Neural crest cell (in vitro differentiated cells): Measurements from ENCODE around the gene DACT2. TPM values are rescaled to one million over a fixed set of nuclear protein-coding genes. Genes with fewer than 3 reads are reported as not detected.

ENCODE experiments used
- DNase-seq: peaks from one replicate; pipeline ENCODE4 v3.0.0; 2021; ENCODE audit warnings: low read depth, mixed read lengths, low spot score
- H3K27ac Mint-ChIP-seq: one replicate; pipeline ENCODE4 v1.8.0; 2021; ENCODE audit warnings: mild to moderate bottlenecking, mixed read lengths; ENCODE audit not compliant: unreplicated experiment
- H3K27me3 Mint-ChIP-seq: 2 replicates; pipeline ENCODE4 v1.8.0; 2021; ENCODE audit warnings: low read depth, mild to moderate bottlenecking, mixed read lengths
- H3K36me3 Mint-ChIP-seq: 2 replicates; pipeline ENCODE4 v1.8.0; 2021; ENCODE audit warnings: low read depth, mild to moderate bottlenecking, mixed read lengths
- H3K4me1 Mint-ChIP-seq: 2 replicates; pipeline ENCODE4 v1.8.0; 2021; ENCODE audit warnings: mixed read lengths
- H3K4me3 Mint-ChIP-seq: one replicate; pipeline ENCODE4 v1.8.0; 2021; ENCODE audit warnings: mild to moderate bottlenecking, mixed read lengths
- H3K9me3 Mint-ChIP-seq: 2 replicates; pipeline ENCODE4 v1.8.0; 2021; ENCODE audit warnings: mixed read lengths
- total RNA-seq: library from RNA; stranded (reverse); gene quantifications from 2 replicates; pipeline ENCODE4 v1.2.1, GENCODE V29; 2021
- TF ChIP-seq, protein P1 (sequence below): fragments of 200-600 bp; sonication (generic); conservative IDR thresholded peaks from 2 replicates; pipeline ENCODE4 v1.5.0; 2021; ENCODE audit warnings: antibody characterized with exemption, mild to moderate bottlenecking

Gene DACT2
- total RNA-seq, 1 donor from 2014 or later: 0.19 TPM

- Mint-ChIP-seq H3K27ac (no peak overlapping the region), H3K27me3 (peaks cover 4% of the 10 kb centered on the region), H3K9me3 (peaks cover 2% of the 10 kb centered on the region), H3K36me3 (no peaks in the 10 kb centered on the region), H3K4me3 (no peak overlapping the region), H3K4me1 (peaks cover 10% of the 10 kb centered on the region)
- no peak for DNase-seq
- TF ChIP-seq, protein P1, sequence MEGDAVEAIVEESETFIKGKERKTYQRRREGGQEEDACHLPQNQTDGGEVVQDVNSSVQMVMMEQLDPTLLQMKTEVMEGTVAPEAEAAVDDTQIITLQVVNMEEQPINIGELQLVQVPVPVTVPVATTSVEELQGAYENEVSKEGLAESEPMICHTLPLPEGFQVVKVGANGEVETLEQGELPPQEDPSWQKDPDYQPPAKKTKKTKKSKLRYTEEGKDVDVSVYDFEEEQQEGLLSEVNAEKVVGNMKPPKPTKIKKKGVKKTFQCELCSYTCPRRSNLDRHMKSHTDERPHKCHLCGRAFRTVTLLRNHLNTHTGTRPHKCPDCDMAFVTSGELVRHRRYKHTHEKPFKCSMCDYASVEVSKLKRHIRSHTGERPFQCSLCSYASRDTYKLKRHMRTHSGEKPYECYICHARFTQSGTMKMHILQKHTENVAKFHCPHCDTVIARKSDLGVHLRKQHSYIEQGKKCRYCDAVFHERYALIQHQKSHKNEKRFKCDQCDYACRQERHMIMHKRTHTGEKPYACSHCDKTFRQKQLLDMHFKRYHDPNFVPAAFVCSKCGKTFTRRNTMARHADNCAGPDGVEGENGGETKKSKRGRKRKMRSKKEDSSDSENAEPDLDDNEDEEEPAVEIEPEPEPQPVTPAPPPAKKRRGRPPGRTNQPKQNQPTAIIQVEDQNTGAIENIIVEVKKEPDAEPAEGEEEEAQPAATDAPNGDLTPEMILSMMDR: no peak
These were observed 11.5 kb upstream of the DACT2 start for GRCh38 chr6:168331058-168331457.

DNA sequence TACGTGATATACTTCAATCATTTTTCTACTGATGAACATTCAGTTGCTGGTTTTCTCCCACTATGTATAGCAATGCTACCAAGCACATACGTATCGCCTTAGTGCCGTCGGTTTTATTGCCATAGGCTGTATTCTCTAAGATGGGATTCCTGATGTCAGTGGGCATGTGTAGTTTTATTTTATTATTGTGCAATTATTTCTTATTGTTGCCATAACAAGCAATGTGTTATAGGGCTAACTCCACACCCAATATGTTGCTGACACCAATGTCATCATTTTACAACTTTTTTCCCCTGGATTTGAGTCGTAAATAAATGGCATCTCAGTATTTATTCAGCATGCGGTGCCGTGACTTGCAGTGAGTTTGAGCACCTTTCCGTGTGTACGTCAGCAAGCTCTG, 10.8 kb upstream of the DACT2 start:
- no peak for DNase-seq
- no peaks in the 10 kb centered on the region for H3K36me3 Mint-ChIP-seq
- TF ChIP-seq, protein P1: no peak
- peaks cover 2% of the 10 kb centered on the region for H3K9me3 Mint-ChIP-seq
- peaks cover 12% of the 10 kb centered on the region for H3K4me1 Mint-ChIP-seq
- no peak overlapping the region for H3K4me3 Mint-ChIP-seq
- peaks cover 6% of the 10 kb centered on the region for H3K27me3 Mint-ChIP-seq
- H3K27ac Mint-ChIP-seq: no peak overlapping the region

DNA sequence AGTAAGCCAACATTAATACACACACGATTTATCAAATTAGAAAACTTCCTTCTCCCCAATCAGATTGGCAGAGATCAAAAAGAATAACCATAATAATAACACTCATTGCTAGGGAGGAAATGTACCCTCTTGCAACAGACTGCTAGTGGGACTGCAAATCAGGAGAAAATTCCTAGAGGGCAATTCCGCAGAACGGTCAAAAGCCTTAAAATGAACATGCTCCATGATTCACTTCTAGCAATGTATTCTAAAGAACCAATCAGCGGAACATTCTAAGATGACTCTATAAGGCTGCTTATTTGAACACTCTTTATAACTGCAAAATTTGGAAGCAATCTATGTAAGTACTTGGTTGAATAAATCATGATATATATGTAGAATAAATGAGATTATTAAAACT, 8.5 kb upstream of the DACT2 start:
- TF ChIP-seq, protein P1: no peak
- no peak for DNase-seq
- peaks cover 12% of the 10 kb centered on the region for H3K4me1 Mint-ChIP-seq
- H3K27ac Mint-ChIP-seq: no peak overlapping the region
- H3K27me3 Mint-ChIP-seq: peaks cover 11% of the 10 kb centered on the region
- no peaks in the 10 kb centered on the region for H3K36me3 Mint-ChIP-seq
- no peak overlapping the region for H3K4me3 Mint-ChIP-seq
- H3K9me3 Mint-ChIP-seq: peaks cover 2% of the 10 kb centered on the region

DNA sequence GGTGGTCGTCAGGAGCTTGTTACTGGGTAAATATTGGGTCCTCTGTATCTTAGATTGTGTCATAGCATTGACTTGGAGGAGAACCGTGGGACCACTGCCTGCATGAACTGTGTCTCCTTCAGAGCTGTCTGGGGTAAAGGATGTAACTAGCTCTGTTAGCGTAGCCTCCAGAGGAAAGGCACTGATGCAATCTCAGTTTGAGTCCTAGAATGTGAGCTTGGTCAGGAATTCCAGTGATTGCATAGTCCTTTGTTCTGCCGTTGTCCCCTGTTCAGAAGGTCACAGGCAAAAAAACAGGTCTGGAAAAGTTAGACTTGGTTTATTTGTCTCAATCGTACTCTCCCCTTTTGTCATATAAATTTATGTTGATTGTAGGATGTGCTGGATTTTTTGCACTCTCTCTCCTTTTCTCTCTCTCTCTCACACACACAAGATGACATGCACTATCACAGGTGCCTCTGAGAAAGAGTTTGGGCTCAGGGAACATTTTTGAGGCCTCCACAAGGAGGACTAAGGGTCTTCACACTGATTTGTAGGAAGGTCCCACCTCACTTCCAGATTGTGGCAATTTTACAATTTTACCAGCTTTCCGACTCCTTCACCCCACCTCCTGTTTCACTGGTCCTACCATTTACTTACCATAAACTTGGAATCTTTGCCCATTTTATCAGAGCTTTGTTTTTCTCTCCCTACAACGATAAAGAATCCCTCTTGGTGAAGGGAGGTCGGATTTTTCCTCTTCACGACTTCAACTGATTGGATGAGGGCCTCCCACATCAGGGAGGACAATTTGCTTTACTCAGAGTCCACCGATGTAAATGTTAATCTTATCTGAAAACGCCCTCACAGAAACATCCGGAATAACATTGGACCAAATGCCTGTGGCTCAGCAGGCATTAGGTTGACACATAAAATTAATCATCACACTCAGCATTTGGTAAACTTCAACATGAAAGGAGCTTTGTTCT, 7.0 kb upstream of the DACT2 start:
- Mint-ChIP-seq H3K27ac (no peak overlapping the region), H3K9me3 (peaks cover 2% of the 10 kb centered on the region), H3K4me1 (peaks cover 12% of the 10 kb centered on the region), H3K36me3 (no peaks in the 10 kb centered on the region), H3K4me3 (no peak overlapping the region), H3K27me3 (peaks cover 22% of the 10 kb centered on the region)
- DNase-seq: no peak
- TF ChIP-seq, protein P1: no peak

- Mint-ChIP-seq H3K4me3 (no peak overlapping the region), H3K36me3 (peaks cover 6% of the 10 kb centered on the region), H3K9me3 (peaks cover 9% of the 10 kb centered on the region), H3K27ac (no peak overlapping the region), H3K27me3 (peaks cover 53% of the 10 kb centered on the region), H3K4me1 (peaks cover 18% of the 10 kb centered on the region)
- TF ChIP-seq, protein P1: no peak
- no peak for DNase-seq
These were observed 3.4 kb upstream of the DACT2 start for GRCh38 chr6:168322966-168323365.
